Esophagus muscularis mucosa (tissue), 4 donors: ENCODE data around the gene LARGE1. TPM values are rescaled to one million over a fixed set of nuclear protein-coding genes. Genes with fewer than 3 reads are reported as not detected.

Experiments
- DNase-seq: peaks from one replicate; pipeline ENCODE4 v3.0.0-alpha.2; 2017; ENCODE audit errors: extremely low spot score
- H3K27ac ChIP-seq, 4 donors: fragments of 200-600 bp; sonication (generic); replicated peaks in 1 of 4; 1 replicate in 3 of 4; 2 replicates in 1 of 4; pipeline ENCODE4 v1.5.1; 2016 to 2019; ENCODE audit warnings: mild to moderate bottlenecking in 1 of 4
- H3K27me3 ChIP-seq, 4 donors: fragments of 200-600 bp; sonication (generic); one replicate each; pipeline versions ENCODE4 v1.5.1 to v1.6.0; 2016 to 2019
- H3K36me3 ChIP-seq, 4 donors: fragments of 200-600 bp; sonication (generic); one replicate each; pipeline ENCODE4 v1.5.1; 2016 to 2019
- H3K4me1 ChIP-seq, 4 donors: fragments of 200-600 bp; sonication (generic); one replicate each; pipeline ENCODE4 v1.5.1; 2016 to 2019
- H3K4me3 ChIP-seq, 4 donors: fragments of 200-600 bp; sonication (generic); 1 replicate in 2 of 4; 2 replicates in 2 of 4; pipeline ENCODE4 v1.5.1; 2016 to 2019; ENCODE audit warnings: mild to moderate bottlenecking in 4 of 4, moderate library complexity in 1 of 4
- H3K9me3 ChIP-seq, 4 donors: fragments of 200-600 bp; sonication (generic); 1 replicate in 3 of 4; 2 replicates in 1 of 4; pipeline ENCODE4 v1.5.1; 2016 to 2019
- CTCF ChIP-seq, 3 experiments: fragments of 200-600 bp in 2 of 3; fragments of 450-650 bp in 1 of 3; sonication (generic) in 2 of 3; IDR thresholded peaks; one replicate each; pipeline ENCODE4 v1.5.1; 2017 to 2019; ENCODE audit warnings: antibody characterized with exemption in 3 of 3, mild to moderate bottlenecking in 2 of 3, moderate library complexity in 1 of 3
- EP300 ChIP-seq: sonication (generic); formaldehyde crosslinking; IDR thresholded peaks from one replicate; pipeline ENCODE4 v1.6.1; 2017; ENCODE audit warnings: antibody characterized with exemption
- POLR2A ChIP-seq: fragments of 450-650 bp; IDR thresholded peaks from one replicate; pipeline ENCODE4 v1.6.1; 2017; ENCODE audit warnings: antibody characterized with exemption, moderate library complexity, mild to moderate bottlenecking, low read depth
- POLR2AphosphoS5 ChIP-seq, 2 donors: sonication (generic); formaldehyde crosslinking; IDR thresholded peaks; one replicate each; pipeline ENCODE4 v1.6.1; 2017; ENCODE audit warnings: antibody characterized with exemption in 2 of 2
- WGBS: methylation state at CpG from one replicate; pipeline ENCODE4 v1.1.5; 2018; 5-methylcytosine and 5-hydroxymethylcytosine counted together
- intact Hi-C: fragments of 100-400 bp; cut with DNase I; formaldehyde crosslinking; loops from one replicate; pipeline ENCODE4 v1.15.1; 2023
- total RNA-seq, 4 donors: library from RNA; depleted of rRNA; stranded (reverse); fragments of >200 nt; gene quantifications; one replicate each; pipeline versions ENCODE4 v1.1.0 to v1.2.1, GENCODE V29; 2016

The LARGE1 gene
- total RNA-seq, 4 donors from 2014 or later = 29.9 to 48.4 (median 32.4) TPM

DNA sequence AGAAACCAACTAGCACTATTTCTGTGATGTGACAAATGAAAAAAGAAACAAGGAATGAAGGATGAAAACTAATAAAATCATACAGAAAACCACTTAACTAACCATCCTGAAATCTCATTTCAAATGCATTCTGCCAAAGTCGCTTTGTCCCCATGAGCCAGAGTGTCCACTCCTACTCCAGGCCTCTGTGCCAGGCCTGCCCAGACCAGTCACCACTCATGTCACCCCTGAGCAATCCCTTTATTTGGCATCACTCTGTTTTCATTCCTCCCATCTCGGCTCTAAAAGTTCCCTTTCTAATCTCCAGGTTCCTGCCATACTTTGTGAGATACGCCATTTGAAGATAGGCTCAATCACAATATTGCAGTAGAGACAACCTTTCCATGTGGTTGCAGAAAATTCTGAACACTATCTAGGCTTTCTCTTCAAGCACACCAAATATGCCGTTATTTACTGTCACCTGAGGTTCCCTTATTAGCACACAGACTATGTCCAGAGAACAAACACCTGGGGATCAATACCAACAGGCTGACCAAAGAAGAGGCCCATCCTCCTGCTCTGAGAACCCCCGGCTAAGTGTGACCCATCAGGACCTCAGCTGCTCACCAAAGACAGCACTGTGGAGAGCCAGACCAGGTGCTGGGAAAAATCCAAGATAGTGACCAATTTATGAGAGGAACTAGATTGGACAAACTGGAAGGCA, 202.4 kb downstream of the LARGE1 start:
- intact Hi-C loops = no loop called here
- Histone ChIP-seq H3K4me3 (no peak overlapping the region), H3K36me3 (no peaks in the 10 kb centered on the region), H3K27me3 (no peaks in the 10 kb centered on the region), H3K4me1 (no peaks in the 10 kb centered on the region), H3K9me3 (peaks cover 0 to 17% (median 7%) of the 10 kb centered on the region in 4 donors), H3K27ac (no peak overlapping the region)
- WGBS = 95% methylated on average over 5 of the region's 5 CpGs
- no peak for TF ChIP-seq EP300
- TF ChIP-seq POLR2AphosphoS5 (IDR thresholded peaks at IDR 0.05) = no peak
- TF ChIP-seq POLR2A = no peak
- no peak for TF ChIP-seq CTCF (IDR thresholded peaks at IDR 0.05)
- no peak for DNase-seq

- intact Hi-C loops = no loop called here
- 97% methylated on average over 9 of the region's 9 CpGs for WGBS
- no peak for TF ChIP-seq POLR2AphosphoS5 (IDR thresholded peaks at IDR 0.05)
- TF ChIP-seq CTCF (IDR thresholded peaks at IDR 0.05) = no peak
- no peak for TF ChIP-seq POLR2A
- TF ChIP-seq EP300 = no peak
- DNase-seq = no peak
- Histone ChIP-seq H3K27me3 (no peaks in the 10 kb centered on the region), H3K36me3 (no peaks in the 10 kb centered on the region), H3K4me3 (no peak overlapping the region), H3K9me3 (peaks cover 0 to 17% (median 7%) of the 10 kb centered on the region in 4 donors), H3K4me1 (peaks cover 0 to 3% (median 0%) of the 10 kb centered on the region in 4 donors), H3K27ac (no peak overlapping the region)
These were observed 204.9 kb downstream of the LARGE1 start for GRCh38 chr22:33715237-33715985.

DNA sequence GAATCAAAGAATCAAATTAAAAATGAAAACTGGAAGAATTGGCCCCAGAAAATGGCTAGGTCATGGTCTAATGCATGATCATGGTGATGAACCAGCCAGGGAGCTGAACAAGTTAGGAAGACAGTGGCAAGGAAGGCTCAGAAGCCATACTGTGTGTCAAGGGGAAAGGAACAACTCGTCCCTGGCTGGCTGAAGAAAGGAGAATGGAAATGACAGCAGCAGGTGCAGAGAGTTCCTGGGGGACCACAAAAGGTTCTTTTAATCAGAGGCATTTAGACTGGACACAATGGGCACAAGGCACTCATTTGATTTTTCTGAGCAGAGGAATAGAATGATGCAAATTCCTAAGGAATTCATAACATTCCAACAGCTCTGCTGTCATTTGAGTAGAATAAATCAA, 209.9 kb downstream of the LARGE1 start:
- H3K27ac ChIP-seq = no peak overlapping the region
- no peaks in the 10 kb centered on the region for H3K27me3 ChIP-seq
- peaks cover 0 to 17% (median 7%) of the 10 kb centered on the region in 4 donors for H3K9me3 ChIP-seq
- H3K4me1 ChIP-seq = peaks cover 0 to 9% (median 2%) of the 10 kb centered on the region in 4 donors
- DNase-seq = no peak
- no peak overlapping the region for H3K4me3 ChIP-seq
- 74% methylated on average over 1 of the region's 1 CpG for WGBS
- no peak for TF ChIP-seq POLR2A
- no peak for TF ChIP-seq POLR2AphosphoS5 (IDR thresholded peaks at IDR 0.05)
- no peak for TF ChIP-seq CTCF (IDR thresholded peaks at IDR 0.05)
- TF ChIP-seq EP300 = no peak
- intact Hi-C loops = no loop called here
- H3K36me3 ChIP-seq = no peaks in the 10 kb centered on the region

DNA sequence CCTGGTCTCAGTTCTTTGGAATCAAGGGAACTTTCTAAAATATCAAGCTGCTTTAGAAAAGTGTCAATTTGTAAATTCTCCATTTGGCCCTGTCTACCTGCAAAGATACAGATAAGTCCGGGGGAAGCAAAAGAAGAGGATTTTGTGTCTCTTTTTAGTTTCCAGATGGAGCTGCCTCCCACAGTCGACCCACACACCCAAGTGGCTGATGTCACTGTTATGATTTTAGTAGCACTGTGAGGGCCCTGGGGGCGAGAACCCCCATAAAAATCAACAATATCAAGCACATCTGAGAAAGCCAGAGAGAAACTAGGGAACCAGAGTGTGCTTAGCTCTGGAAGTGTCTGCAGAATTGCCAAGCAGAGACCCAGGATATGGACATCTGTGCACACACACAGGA, 212.7 kb downstream of the LARGE1 start:
- Histone ChIP-seq H3K9me3 (peaks cover 0 to 6% (median 2%) of the 10 kb centered on the region in 4 donors), H3K27me3 (no peaks in the 10 kb centered on the region), H3K36me3 (no peaks in the 10 kb centered on the region), H3K27ac (no peak overlapping the region), H3K4me1 (peaks cover 0 to 14% (median 2%) of the 10 kb centered on the region in 4 donors), H3K4me3 (no peak overlapping the region)
- 80% methylated on average over 3 of the region's 3 CpGs for WGBS
- TF ChIP-seq POLR2AphosphoS5 (IDR thresholded peaks at IDR 0.05) (no peak), CTCF (IDR thresholded peaks at IDR 0.05) (no peak), POLR2A (no peak), EP300 (no peak)
- DNase-seq = no peak
- intact Hi-C loops = no loop called here
